Articular chondrocyte of knee joint (primary cell): Measurements from ENCODE around the gene VSTM2B. TPM values are rescaled to one million over a fixed set of nuclear protein-coding genes. Genes with fewer than 3 reads are reported as not detected.

Experiments
- total RNA-seq: library from RNA; depleted of rRNA; stranded (reverse); fragments of >200 nt; gene quantifications from 2 replicates; pipeline ENCODE4 v1.2.3, GENCODE V29; 2012

VSTM2B gene
- not detected in 2 replicates for total RNA-seq

DNA sequence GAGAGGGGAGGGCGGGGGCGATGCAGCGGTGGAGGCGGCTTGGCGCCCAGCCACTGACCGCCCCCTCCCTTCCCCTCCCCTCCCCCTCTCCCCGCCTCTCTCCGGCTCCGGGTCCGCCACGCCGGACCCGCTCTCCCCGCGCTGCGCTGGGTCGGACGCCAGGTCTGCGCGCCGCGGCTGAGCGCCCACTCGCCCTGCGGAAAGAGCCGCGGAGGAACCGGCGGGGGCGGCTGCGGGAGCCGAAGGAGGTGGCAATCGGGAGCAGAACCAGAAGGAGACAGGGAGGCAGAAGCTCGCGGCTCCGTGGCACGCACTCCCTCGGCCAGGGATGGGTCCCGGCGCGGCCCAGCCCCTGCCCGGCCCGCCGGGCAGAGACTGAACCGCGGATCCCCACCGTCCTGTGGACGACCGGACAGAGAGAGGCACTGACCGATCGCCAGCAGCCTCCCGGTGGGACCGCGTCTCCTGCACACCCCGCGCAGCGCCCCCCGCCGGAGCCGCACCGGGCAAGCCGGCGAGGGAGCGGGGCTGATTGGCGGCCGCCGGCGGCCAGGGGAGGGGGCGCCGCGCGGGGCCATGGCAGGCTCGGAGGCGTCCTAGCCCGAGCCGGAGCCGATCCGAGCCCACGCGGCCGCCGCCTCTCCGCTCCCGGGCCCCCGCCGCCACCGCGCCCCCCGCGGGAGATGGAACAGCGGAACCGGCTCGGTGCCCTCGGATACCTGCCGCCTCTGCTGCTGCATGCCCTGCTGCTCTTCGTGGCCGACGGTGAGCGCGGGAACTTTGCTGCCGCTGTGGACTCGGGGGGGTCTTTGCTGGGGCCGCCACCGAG lies at the start of gene VSTM2B:
TSS of gene VSTM2B (plus strand) at position 94 of the 829 bp plus-strand sequence. CDS start at position 684, 590 bp downstream.

DNA sequence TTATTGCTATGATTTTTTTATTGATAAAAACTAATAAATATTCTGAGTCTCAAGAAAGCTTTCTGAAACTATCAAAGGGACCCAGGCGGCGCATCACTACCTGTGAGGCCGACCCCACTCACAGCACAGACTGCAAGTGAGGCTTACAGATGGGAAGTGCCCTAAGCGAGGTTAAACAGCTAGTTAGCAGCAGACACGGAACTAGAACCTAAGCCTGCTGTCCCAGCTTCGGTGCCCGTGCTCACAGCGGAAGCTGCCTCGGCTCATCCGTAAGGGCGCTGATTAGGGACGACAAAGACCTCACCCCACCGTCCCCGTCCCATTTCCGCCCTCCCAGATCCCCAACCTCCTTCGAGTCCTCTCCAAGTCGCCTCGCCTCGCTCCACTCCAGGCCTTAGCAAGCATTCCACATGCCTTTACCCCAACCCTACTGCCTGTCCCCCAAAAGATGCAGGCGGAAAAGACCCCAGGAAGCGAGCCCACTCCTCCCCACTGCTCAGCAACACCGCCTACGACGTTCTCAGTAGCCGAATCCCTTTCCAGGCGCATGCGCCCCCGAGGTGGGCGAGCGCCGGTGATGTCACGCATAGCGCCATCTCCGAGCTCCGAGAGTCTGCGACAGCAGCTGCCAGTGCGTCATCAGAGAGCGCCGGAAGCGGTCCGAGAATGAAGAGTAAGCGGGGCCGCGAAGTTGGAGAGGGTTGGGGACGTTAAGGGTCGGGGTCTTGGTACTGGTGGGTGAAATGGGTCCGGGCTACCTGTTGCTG lies 80.0 kb downstream of the VSTM2B start, which contains the start of gene POP4:
TSS of gene POP4 (plus strand) at position 631 of the 767 bp plus-strand sequence. CDS start at position 667, 36 bp downstream.

Other genes with a start within 250 kb of the VSTM2B start
- gene POP4, start 80.3 kb downstream of the VSTM2B start, total RNA-seq = 72.5 and 75.9 TPM in 2 replicates
- 34.8 and 36.9 TPM in 2 replicates for gene PLEKHF1, start 139.5 kb downstream of the VSTM2B start, total RNA-seq
- gene C19orf12, start 189.3 kb downstream of the VSTM2B start, total RNA-seq = 32.1 and 34.0 TPM in 2 replicates